Thyroid gland (tissue), 4 donors: ENCODE measurements around the gene TRIM65.

Experiments used
- POLR2A ChIP-seq, 2 donors: fragments of 450-650 bp; IDR thresholded peaks; one replicate each; pipeline ENCODE4 v1.6.1; 2017; ENCODE audit warnings: antibody characterized with exemption in 2 of 2, mild to moderate bottlenecking in 2 of 2, moderate library complexity in 1 of 2
- TF ChIP-seq, protein P1 (sequence below), 6 experiments: fragments of 200-600 bp in 3 of 6; fragments of 450-650 bp in 3 of 6; sonication (generic) in 3 of 6; IDR thresholded peaks; one replicate each; pipeline ENCODE4 v1.5.1; 2016 to 2019; ENCODE audit warnings: antibody characterized with exemption in 6 of 6, mild to moderate bottlenecking in 2 of 6, inconsistent platforms in 1 of 6, moderate library complexity in 1 of 6

DNA sequence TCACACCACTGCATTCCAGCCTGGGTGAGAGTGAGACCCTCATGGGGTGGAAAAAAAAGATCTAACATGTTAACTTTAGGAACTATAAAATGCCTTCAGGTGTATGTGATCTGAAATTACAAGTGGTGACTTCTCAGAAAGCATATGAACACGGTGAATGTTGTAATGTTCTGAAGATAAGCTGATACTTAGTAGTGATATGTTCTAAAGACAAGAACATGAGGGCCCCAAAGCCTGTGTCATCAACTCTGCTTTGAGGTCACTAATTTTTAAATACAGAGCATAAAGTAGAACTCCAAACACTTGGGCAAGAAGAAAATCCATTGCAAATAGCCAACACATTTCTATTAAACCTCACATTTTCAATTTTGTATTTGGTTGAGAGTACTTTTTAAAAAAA lies 46.7 kb upstream of the TRIM65 start:
- TF ChIP-seq, protein P1, sequence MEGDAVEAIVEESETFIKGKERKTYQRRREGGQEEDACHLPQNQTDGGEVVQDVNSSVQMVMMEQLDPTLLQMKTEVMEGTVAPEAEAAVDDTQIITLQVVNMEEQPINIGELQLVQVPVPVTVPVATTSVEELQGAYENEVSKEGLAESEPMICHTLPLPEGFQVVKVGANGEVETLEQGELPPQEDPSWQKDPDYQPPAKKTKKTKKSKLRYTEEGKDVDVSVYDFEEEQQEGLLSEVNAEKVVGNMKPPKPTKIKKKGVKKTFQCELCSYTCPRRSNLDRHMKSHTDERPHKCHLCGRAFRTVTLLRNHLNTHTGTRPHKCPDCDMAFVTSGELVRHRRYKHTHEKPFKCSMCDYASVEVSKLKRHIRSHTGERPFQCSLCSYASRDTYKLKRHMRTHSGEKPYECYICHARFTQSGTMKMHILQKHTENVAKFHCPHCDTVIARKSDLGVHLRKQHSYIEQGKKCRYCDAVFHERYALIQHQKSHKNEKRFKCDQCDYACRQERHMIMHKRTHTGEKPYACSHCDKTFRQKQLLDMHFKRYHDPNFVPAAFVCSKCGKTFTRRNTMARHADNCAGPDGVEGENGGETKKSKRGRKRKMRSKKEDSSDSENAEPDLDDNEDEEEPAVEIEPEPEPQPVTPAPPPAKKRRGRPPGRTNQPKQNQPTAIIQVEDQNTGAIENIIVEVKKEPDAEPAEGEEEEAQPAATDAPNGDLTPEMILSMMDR (IDR thresholded peaks at IDR 0.05): no peak
- no peak for TF ChIP-seq POLR2A (IDR thresholded peaks at IDR 0.05)
